HG02870 (cell line): ENCODE measurements around the gene LRRC63.

Experiments used
- ATAC-seq: cut with Tn5 transposase; IDR thresholded peaks from one replicate; pipeline ENCODE4 v1.9.1; 2021; ENCODE audit warnings: mild to moderate bottlenecking, moderate library complexity; ENCODE audit not compliant: unreplicated experiment

The LRRC63 gene

GRCh38 chr13:46307554-46307953, 95.8 kb downstream of the LRRC63 start:
- no peak for ATAC-seq

GRCh38 chr13:46310066-46310465, 98.3 kb downstream of the LRRC63 start:
- no peak for ATAC-seq

- ATAC-seq = no peak
Observed at GRCh38 chr13:46311217-46311616, 99.5 kb downstream of the LRRC63 start.

GRCh38 chr13:46313024-46313423, 101.3 kb downstream of the LRRC63 start:
- no peak for ATAC-seq

- ATAC-seq = no peak
Observed at GRCh38 chr13:46313432-46314257, 101.9 kb downstream of the LRRC63 start.

GRCh38 chr13:46314587-46314986, 102.9 kb downstream of the LRRC63 start:
- no peak for ATAC-seq

GRCh38 chr13:46315036-46315435, 103.3 kb downstream of the LRRC63 start:
- ATAC-seq = no peak

- no peak for ATAC-seq
Observed at GRCh38 chr13:46315491-46316075, 103.9 kb downstream of the LRRC63 start.

- no peak for ATAC-seq
Observed at GRCh38 chr13:46317120-46317519, 105.4 kb downstream of the LRRC63 start.

GRCh38 chr13:46318986-46319385, 107.3 kb downstream of the LRRC63 start:
- no peak for ATAC-seq

- ATAC-seq = no peak
Observed at GRCh38 chr13:46320406-46320805, 108.7 kb downstream of the LRRC63 start.

GRCh38 chr13:46320821-46321220, 109.1 kb downstream of the LRRC63 start:
- ATAC-seq = no peak

GRCh38 chr13:46321494-46322225, 109.9 kb downstream of the LRRC63 start:
- no peak for ATAC-seq

GRCh38 chr13:46324976-46325375, 113.2 kb downstream of the LRRC63 start:
- ATAC-seq = no peak
